ENCODE results near the gene ACTR10. TPM values are rescaled to one million over a fixed set of nuclear protein-coding genes. Genes with fewer than 3 reads are reported as not detected.
A peak's percentile ranks its signal among the peaks of the same experiment; 100 is the strongest.

ACTR10 gene
- total and polyA plus RNA-seq, 9 of the 15 experiments (the other 6 are each of a cell fraction or from before 2014, with no cell fraction given): 22.0 to 66.1 (median 34.1) TPM

GRCh38 chr14:58238252-58239243, 38.6 kb downstream of the ACTR10 start (continued):
- TF ChIP-seq ATF3 (IDR thresholded peaks at IDR 0.05) (no peak), ATF3 (CRISPR knock-in tag; conservative IDR thresholded peaks at IDR 0.05) (no peak), BRD4 (IDR thresholded peaks at IDR 0.05) (no peak), DPF2 (IDR thresholded peaks at IDR 0.05) (peak; percentile 38), USF1 (CRISPR knock-in tag; IDR thresholded peaks at IDR 0.05) (no peak), ETV1 (tag; conservative IDR thresholded peaks at IDR 0.05; ENCODE audit: low read depth) (no peak), TARDBP (IDR thresholded peaks at IDR 0.05) (no peak), NONO (IDR thresholded peaks at IDR 0.05; ENCODE audit: low read depth in 2 of 2, low read length in 1 of 2) (no peak), STAT6 (CRISPR knock-in tag; IDR thresholded peaks at IDR 0.05) (no peak), SNRNP70 (optimal IDR thresholded peaks at IDR 0.05; ENCODE audit: low read depth, low read length) (no peak), MCM5 (IDR thresholded peaks at IDR 0.05; ENCODE audit: low read depth) (no peak), ZNF592 (IDR thresholded peaks at IDR 0.05) (peak; percentile 63), LCOR (CRISPR knock-in tag; IDR thresholded peaks at IDR 0.05) (no peak)
